Mesenchymal stem cell (in vitro differentiated cells and primary cell): ENCODE data around the gene DSCAM.

Experiments used
- DNase-seq: peaks from one replicate; pipeline ENCODE4 v3.0.0-alpha.2; 2013
- H2AFZ ChIP-seq: one replicate; pipeline ENCODE4 v1.6.1; 2013; ENCODE audit warnings: low read depth, mild to moderate bottlenecking, control low read depth, inconsistent platforms, low read length, moderate library complexity
- H2AK5ac ChIP-seq: 2 replicates; pipeline ENCODE4 v1.6.1; 2013; ENCODE audit warnings: low read length, moderate library complexity, mild to moderate bottlenecking, inconsistent platforms; ENCODE audit not compliant: severe bottlenecking
- H2BK120ac ChIP-seq: one replicate; pipeline ENCODE4 v1.6.1; 2013; ENCODE audit warnings: low read depth, mild to moderate bottlenecking, inconsistent platforms, low read length, moderate library complexity
- H2BK12ac ChIP-seq, 2 experiments: one replicate each; pipeline ENCODE4 v1.6.1; 2013; ENCODE audit warnings: inconsistent platforms in 2 of 2, low read length in 2 of 2, mild to moderate bottlenecking in 2 of 2, moderate library complexity in 2 of 2, control low read depth in 1 of 2
- H2BK15ac ChIP-seq: one replicate; pipeline ENCODE4 v1.6.1; 2013; ENCODE audit warnings: mild to moderate bottlenecking, low read depth, inconsistent platforms; ENCODE audit not compliant: poor library complexity, severe bottlenecking
- H2BK5ac ChIP-seq: 2 replicates; pipeline ENCODE4 v1.6.1; 2013; ENCODE audit warnings: low read depth, mild to moderate bottlenecking, low read length, control low read depth, inconsistent platforms; ENCODE audit not compliant: poor library complexity, severe bottlenecking
- H3K14ac ChIP-seq, 2 experiments: one replicate each; pipeline ENCODE4 v1.6.1; 2013; ENCODE audit warnings: inconsistent platforms in 2 of 2, low read length in 2 of 2, control low read depth in 1 of 2, mild to moderate bottlenecking in 1 of 2, moderate library complexity in 1 of 2
- H3K18ac ChIP-seq, 2 experiments: one replicate each; pipeline ENCODE4 v1.6.1; 2013; ENCODE audit warnings: inconsistent platforms in 2 of 2, low read length in 2 of 2, control low read depth in 1 of 2, low read depth in 1 of 2, mild to moderate bottlenecking in 1 of 2
- H3K23ac ChIP-seq, 2 experiments: one replicate each; pipeline ENCODE4 v1.6.1; 2013; ENCODE audit warnings: inconsistent platforms in 2 of 2, low read length in 2 of 2, mild to moderate bottlenecking in 2 of 2, moderate library complexity in 2 of 2, control low read depth in 1 of 2
- H3K27ac ChIP-seq: 2 replicates; pipeline ENCODE4 v1.5.1; 2013; ENCODE audit warnings: mild to moderate bottlenecking, moderate library complexity, low read length, control low read depth, inconsistent platforms; ENCODE audit not compliant: poor library complexity, severe bottlenecking
- H3K27me3 ChIP-seq, 2 experiments: 2 replicates each; pipeline versions ENCODE4 v1.6.1 to v1.7.0; 2013; ENCODE audit warnings: low read length in 2 of 2, mild to moderate bottlenecking in 2 of 2, moderate library complexity in 2 of 2, control low read depth in 1 of 2, inconsistent platforms in 1 of 2; ENCODE audit not compliant: control insufficient read depth in 1 of 2, insufficient read depth in 1 of 2
- H3K36me3 ChIP-seq, 2 experiments: 2 replicates each; pipeline versions ENCODE4 v1.6.1 to v1.7.0; 2013; ENCODE audit warnings: low read length in 2 of 2, control low read depth in 1 of 2, inconsistent platforms in 1 of 2, low read depth in 1 of 2, mild to moderate bottlenecking in 1 of 2; ENCODE audit not compliant: insufficient read depth in 2 of 2, control insufficient read depth in 1 of 2
- H3K4ac ChIP-seq, 2 experiments: one replicate each; pipeline ENCODE4 v1.6.1; 2013; ENCODE audit warnings: inconsistent platforms in 2 of 2, low read length in 2 of 2, mild to moderate bottlenecking in 2 of 2, moderate library complexity in 2 of 2, control low read depth in 1 of 2, low read depth in 1 of 2
- H3K4me1 ChIP-seq: 2 replicates; pipeline ENCODE4 v1.6.1; 2013; ENCODE audit warnings: low read depth, low read length, control low read depth; ENCODE audit not compliant: control insufficient read depth, insufficient read depth
- H3K4me2 ChIP-seq: 2 replicates; pipeline ENCODE4 v1.6.1; 2013; ENCODE audit warnings: low read length, mild to moderate bottlenecking, inconsistent platforms; ENCODE audit not compliant: poor library complexity, severe bottlenecking
- H3K4me3 ChIP-seq, 2 experiments: 2 replicates each; pipeline versions ENCODE4 v1.5.1 to v1.7.0; 2013; ENCODE audit warnings: low read length in 2 of 2, mild to moderate bottlenecking in 2 of 2, control low read depth in 1 of 2, low read depth in 1 of 2; ENCODE audit not compliant: insufficient read depth in 1 of 2
- H3K79me1 ChIP-seq: replicated peaks from 2 replicates; pipeline ENCODE4 v1.6.1; 2013; ENCODE audit warnings: mild to moderate bottlenecking, control low read depth, low read length, inconsistent platforms; ENCODE audit not compliant: poor library complexity, severe bottlenecking
- H3K9ac ChIP-seq: 2 replicates; pipeline ENCODE4 v1.7.0; 2013; ENCODE audit warnings: mild to moderate bottlenecking, low read length, moderate library complexity
- H3K9me3 ChIP-seq: 2 replicates; pipeline ENCODE4 v1.7.0; 2013; ENCODE audit warnings: mild to moderate bottlenecking, low read length; ENCODE audit not compliant: control insufficient read depth
- H4K8ac ChIP-seq: one replicate; pipeline ENCODE4 v1.6.1; 2013; ENCODE audit warnings: inconsistent platforms, mild to moderate bottlenecking, low read length, moderate library complexity
- H4K91ac ChIP-seq: one replicate; pipeline ENCODE4 v1.6.1; 2013; ENCODE audit warnings: mild to moderate bottlenecking, low read length, inconsistent platforms
- WGBS: methylation state at CpG from one replicate; pipeline ENCODE4 v1.1.7; 2013; ENCODE audit warnings: mixed read lengths; 5-methylcytosine and 5-hydroxymethylcytosine counted together

DSCAM gene

GRCh38 chr21:40685141-40685540, 161.8 kb downstream of the DSCAM start:
- no peak overlapping the region for H2BK120ac ChIP-seq
- no peak overlapping the region for H2BK15ac ChIP-seq
- no peaks in the 10 kb centered on the region for H3K36me3 ChIP-seq
- no peak overlapping the region for H3K18ac ChIP-seq
- H2AFZ ChIP-seq, result no peak overlapping the region
- H2BK12ac ChIP-seq, result no peak overlapping the region
- DNase-seq, result no peak
- H3K9me3 ChIP-seq, result no peaks in the 10 kb centered on the region
- no peak overlapping the region for H3K4me2 ChIP-seq
- H3K9ac ChIP-seq, result no peak overlapping the region
- no peaks in the 10 kb centered on the region for H3K4me1 ChIP-seq
- no peak overlapping the region for H3K4me3 ChIP-seq
- H2BK5ac ChIP-seq, result no peak overlapping the region
- no peak overlapping the region for H3K23ac ChIP-seq
- H2AK5ac ChIP-seq, result no peak overlapping the region
- H3K27me3 ChIP-seq, result no peaks in the 10 kb centered on the region
- H4K8ac ChIP-seq, result no peak overlapping the region
- H3K27ac ChIP-seq, result no peak overlapping the region
- H4K91ac ChIP-seq, result no peak overlapping the region
- no peaks in the 10 kb centered on the region for H3K79me1 ChIP-seq
- H3K14ac ChIP-seq, result no peak overlapping the region
- no peak overlapping the region for H3K4ac ChIP-seq
- 77% methylated on average over 3 of the region's 3 CpGs for WGBS

DNA sequence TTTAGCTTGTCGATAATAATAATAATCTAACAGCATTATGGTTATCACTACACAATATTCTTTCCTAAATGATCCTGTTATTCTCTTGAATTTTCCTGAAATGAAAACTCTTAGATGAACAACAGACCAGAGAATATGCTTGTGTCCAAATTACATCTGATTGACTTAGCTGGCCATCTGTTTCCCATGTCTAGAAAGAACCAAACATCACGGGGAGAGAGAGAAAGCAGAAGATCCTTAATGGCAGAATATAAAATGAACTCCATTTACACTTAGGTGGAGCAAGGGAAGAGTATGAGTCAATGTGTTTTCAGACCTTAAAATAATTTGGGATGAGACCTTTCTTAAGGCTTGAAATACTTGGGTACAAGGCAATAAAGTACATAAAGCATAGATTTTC, 162.2 kb downstream of the DSCAM start:
- Histone ChIP-seq H3K36me3 (no peaks in the 10 kb centered on the region), H3K27ac (no peak overlapping the region), H2BK120ac (no peak overlapping the region), H2BK5ac (no peak overlapping the region), H2BK15ac (no peak overlapping the region), H3K4me2 (no peak overlapping the region), H3K14ac (no peak overlapping the region), H3K27me3 (no peaks in the 10 kb centered on the region), H2BK12ac (no peak overlapping the region), H3K9ac (no peak overlapping the region), H3K18ac (no peak overlapping the region), H3K4me1 (no peaks in the 10 kb centered on the region), H3K79me1 (no peaks in the 10 kb centered on the region), H2AFZ (no peak overlapping the region), H2AK5ac (no peak overlapping the region), H3K9me3 (no peaks in the 10 kb centered on the region), H3K4me3 (no peak overlapping the region), H3K23ac (no peak overlapping the region), H3K4ac (no peak overlapping the region), H4K91ac (no peak overlapping the region), H4K8ac (no peak overlapping the region)
- no peak for DNase-seq
- 100% methylated on average over 1 of the region's 2 CpGs for WGBS

- Histone ChIP-seq H3K9me3 (no peaks in the 10 kb centered on the region), H4K8ac (no peak overlapping the region)
Measured at GRCh38 chr21:40683349-40683748, 163.6 kb downstream of the DSCAM start.

GRCh38 chr21:40681164-40681859, 165.6 kb downstream of the DSCAM start:
- Histone ChIP-seq H3K4me2 (no peak overlapping the region), H3K23ac (no peak overlapping the region), H4K8ac (no peak overlapping the region), H4K91ac (no peak overlapping the region), H2BK12ac (no peak overlapping the region), H3K4me3 (no peak overlapping the region), H2BK120ac (no peak overlapping the region), H3K27ac (no peak overlapping the region), H3K14ac (no peak overlapping the region), H3K79me1 (no peaks in the 10 kb centered on the region), H2BK15ac (no peak overlapping the region), H2AK5ac (no peak overlapping the region), H2AFZ (no peak overlapping the region), H2BK5ac (no peak overlapping the region), H3K9ac (no peak overlapping the region), H3K4me1 (no peaks in the 10 kb centered on the region), H3K18ac (no peak overlapping the region), H3K4ac (no peak overlapping the region), H3K27me3 (no peaks in the 10 kb centered on the region), H3K36me3 (no peaks in the 10 kb centered on the region), H3K9me3 (no peaks in the 10 kb centered on the region)
- WGBS, result 63% methylated on average over 6 of the region's 9 CpGs
- DNase-seq, result no peak

More at GRCh38 chr21:40683349-40683748, 163.6 kb downstream of the DSCAM start:
- H3K14ac ChIP-seq, result no peak overlapping the region
- no peak overlapping the region for H2BK12ac ChIP-seq
- H2BK15ac ChIP-seq, result no peak overlapping the region
- H3K27ac ChIP-seq, result no peak overlapping the region
- no peak overlapping the region for H2BK5ac ChIP-seq
- no peak overlapping the region for H3K9ac ChIP-seq
- no peak overlapping the region for H4K91ac ChIP-seq
- H3K4me3 ChIP-seq, result no peak overlapping the region
- no peaks in the 10 kb centered on the region for H3K36me3 ChIP-seq
- no peak overlapping the region for H2AK5ac ChIP-seq
- no peaks in the 10 kb centered on the region for H3K4me1 ChIP-seq
- H3K4me2 ChIP-seq, result no peak overlapping the region
- WGBS, result 79% methylated on average over 5 of the region's 5 CpGs
- H3K23ac ChIP-seq, result no peak overlapping the region
- H2AFZ ChIP-seq, result no peak overlapping the region
- no peaks in the 10 kb centered on the region for H3K27me3 ChIP-seq
- no peak for DNase-seq
- no peak overlapping the region for H3K4ac ChIP-seq
- H3K79me1 ChIP-seq, result no peaks in the 10 kb centered on the region
- no peak overlapping the region for H3K18ac ChIP-seq
- H2BK120ac ChIP-seq, result no peak overlapping the region
